MCF 10A (cell line): ENCODE data around the gene SLC9A5. TPM values are rescaled to one million over a fixed set of nuclear protein-coding genes. Genes with fewer than 3 reads are reported as not detected.

Source experiments
- BruUV-seq: library from RNA; stranded (reverse); fragments of 400-500 nt; replicated peaks from 2 replicates; lab custom pipeline; 2021; lab: Mats Ljungman, UMichigan
- CTCF ChIA-PET: fragments of 300-600 bp; sonication (Branson Sonifier 250); formaldehyde crosslinking; extraction: SDS; loops from one replicate; lab custom pipeline; 2021; ENCODE audit warnings: antibody characterized with exemption, inconsistent platforms; lab: Yijun Ruan, JAX
- POLR2A ChIA-PET: fragments of 300-600, 350-650 bp; sonication (Branson Sonifier 250); formaldehyde crosslinking; extraction: SDS; loops from one replicate; lab custom pipeline; 2020; ENCODE audit warnings: antibody characterized with exemption, inconsistent platforms; lab: Yijun Ruan, JAX
- DNase-seq: peaks from one replicate; pipeline ENCODE4 v3.0.0-alpha.2; 2018; ENCODE audit not compliant: unreplicated experiment
- H3K27ac Mint-ChIP-seq: one replicate; pipeline ENCODE4 v1.8.0; 2022; ENCODE audit warnings: mild to moderate bottlenecking, low read depth, mixed read lengths; ENCODE audit not compliant: unreplicated experiment
- H3K27me3 Mint-ChIP-seq: one replicate; pipeline ENCODE4 v1.8.0; 2022; ENCODE audit warnings: mixed read lengths; ENCODE audit not compliant: insufficient read depth, unreplicated experiment
- H3K36me3 Mint-ChIP-seq: one replicate; pipeline ENCODE4 v1.8.0; 2022; ENCODE audit warnings: mild to moderate bottlenecking, moderate library complexity, mixed read lengths; ENCODE audit not compliant: insufficient read depth, unreplicated experiment
- H3K4me1 Mint-ChIP-seq: one replicate; pipeline ENCODE4 v1.8.0; 2022; ENCODE audit warnings: mixed read lengths; ENCODE audit not compliant: insufficient read depth, unreplicated experiment
- H3K4me3 Mint-ChIP-seq: one replicate; pipeline ENCODE4 v1.8.0; 2022; ENCODE audit warnings: mild to moderate bottlenecking, moderate library complexity, mixed read lengths; ENCODE audit not compliant: unreplicated experiment
- H3K9me3 Mint-ChIP-seq: one replicate; pipeline ENCODE4 v1.8.0; 2022; ENCODE audit warnings: mixed read lengths; ENCODE audit not compliant: unreplicated experiment
- intact Hi-C: fragments of 100-400 bp; cut with micrococcal nuclease; formaldehyde crosslinking; loops from 2 replicates; pipeline ENCODE4 v1.14.1; 2022
- total RNA-seq: library from RNA; stranded (reverse); gene quantifications from 2 replicates; pipeline ENCODE4 v1.2.3, GENCODE V29; 2022
- TF ChIP-seq, protein P1 (sequence below): fragments of 200-600 bp; IDR thresholded peaks from one replicate; pipeline ENCODE4 v1.8.0; 2022; ENCODE audit warnings: antibody characterized with exemption, mild to moderate bottlenecking; ENCODE audit not compliant: unreplicated experiment

The SLC9A5 gene
- total RNA-seq, 1 experiment from 2014 or later = 0.40 TPM

DNA sequence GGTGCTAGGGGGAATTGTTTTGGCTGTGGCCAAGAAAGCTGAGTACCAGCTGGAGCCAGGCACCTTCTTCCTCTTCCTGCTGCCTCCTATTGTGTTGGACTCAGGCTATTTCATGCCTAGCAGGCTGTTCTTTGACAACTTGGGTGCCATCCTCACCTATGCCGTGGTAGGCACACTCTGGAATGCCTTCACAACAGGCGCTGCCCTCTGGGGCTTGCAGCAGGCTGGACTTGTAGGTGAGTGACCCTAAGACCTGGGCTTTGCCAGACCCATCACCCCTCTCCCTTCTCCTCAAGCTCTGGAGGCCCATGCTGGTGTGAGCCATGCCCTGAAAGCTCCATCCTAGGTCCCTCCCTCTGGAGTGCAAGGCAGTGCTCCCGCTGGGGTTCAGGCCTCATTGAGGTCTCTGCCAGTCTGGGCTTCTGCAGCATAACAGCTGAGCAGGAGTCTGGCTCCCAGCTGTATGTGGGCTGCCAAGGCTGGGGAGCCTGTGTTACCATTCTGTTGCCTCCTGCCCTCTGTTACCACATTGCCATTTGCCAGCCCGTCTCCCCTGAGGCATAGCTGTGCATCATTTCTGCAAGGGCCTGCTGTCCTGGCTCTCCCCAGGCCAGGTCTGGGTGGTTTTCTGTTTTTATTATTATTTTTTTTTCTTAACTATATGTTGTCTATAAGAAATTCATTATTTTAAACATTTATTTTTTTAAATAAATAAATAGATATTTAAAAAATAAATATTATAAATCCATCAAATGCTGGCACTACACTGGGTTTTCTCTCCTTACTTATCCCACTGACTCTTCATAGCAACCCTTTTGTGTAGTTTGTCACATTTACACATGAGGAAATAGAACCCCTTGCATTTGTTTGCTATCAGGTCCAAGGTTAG lies 4.1 kb downstream of the SLC9A5 start:
- Mint-ChIP-seq H3K27ac (no peak overlapping the region), H3K4me3 (no peak overlapping the region), H3K9me3 (no peaks in the 10 kb centered on the region), H3K36me3 (no peaks in the 10 kb centered on the region), H3K27me3 (peaks cover 18% of the 10 kb centered on the region), H3K4me1 (peaks cover 8% of the 10 kb centered on the region)
- TF ChIP-seq, protein P1, sequence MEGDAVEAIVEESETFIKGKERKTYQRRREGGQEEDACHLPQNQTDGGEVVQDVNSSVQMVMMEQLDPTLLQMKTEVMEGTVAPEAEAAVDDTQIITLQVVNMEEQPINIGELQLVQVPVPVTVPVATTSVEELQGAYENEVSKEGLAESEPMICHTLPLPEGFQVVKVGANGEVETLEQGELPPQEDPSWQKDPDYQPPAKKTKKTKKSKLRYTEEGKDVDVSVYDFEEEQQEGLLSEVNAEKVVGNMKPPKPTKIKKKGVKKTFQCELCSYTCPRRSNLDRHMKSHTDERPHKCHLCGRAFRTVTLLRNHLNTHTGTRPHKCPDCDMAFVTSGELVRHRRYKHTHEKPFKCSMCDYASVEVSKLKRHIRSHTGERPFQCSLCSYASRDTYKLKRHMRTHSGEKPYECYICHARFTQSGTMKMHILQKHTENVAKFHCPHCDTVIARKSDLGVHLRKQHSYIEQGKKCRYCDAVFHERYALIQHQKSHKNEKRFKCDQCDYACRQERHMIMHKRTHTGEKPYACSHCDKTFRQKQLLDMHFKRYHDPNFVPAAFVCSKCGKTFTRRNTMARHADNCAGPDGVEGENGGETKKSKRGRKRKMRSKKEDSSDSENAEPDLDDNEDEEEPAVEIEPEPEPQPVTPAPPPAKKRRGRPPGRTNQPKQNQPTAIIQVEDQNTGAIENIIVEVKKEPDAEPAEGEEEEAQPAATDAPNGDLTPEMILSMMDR = no peak
- ChIA-PET POLR2A (no interaction called here), CTCF (interaction anchor here (0.5 to 1.0 kb wide), 5 partner anchors 14 to 216 kb away, joined by 3 to 4 read pairs (median 3); no protein-coding TSS in a partner anchor)
- DNase-seq = no peak
- no TSS peak for BruUV-seq
- intact Hi-C loops = no loop called here

DNA sequence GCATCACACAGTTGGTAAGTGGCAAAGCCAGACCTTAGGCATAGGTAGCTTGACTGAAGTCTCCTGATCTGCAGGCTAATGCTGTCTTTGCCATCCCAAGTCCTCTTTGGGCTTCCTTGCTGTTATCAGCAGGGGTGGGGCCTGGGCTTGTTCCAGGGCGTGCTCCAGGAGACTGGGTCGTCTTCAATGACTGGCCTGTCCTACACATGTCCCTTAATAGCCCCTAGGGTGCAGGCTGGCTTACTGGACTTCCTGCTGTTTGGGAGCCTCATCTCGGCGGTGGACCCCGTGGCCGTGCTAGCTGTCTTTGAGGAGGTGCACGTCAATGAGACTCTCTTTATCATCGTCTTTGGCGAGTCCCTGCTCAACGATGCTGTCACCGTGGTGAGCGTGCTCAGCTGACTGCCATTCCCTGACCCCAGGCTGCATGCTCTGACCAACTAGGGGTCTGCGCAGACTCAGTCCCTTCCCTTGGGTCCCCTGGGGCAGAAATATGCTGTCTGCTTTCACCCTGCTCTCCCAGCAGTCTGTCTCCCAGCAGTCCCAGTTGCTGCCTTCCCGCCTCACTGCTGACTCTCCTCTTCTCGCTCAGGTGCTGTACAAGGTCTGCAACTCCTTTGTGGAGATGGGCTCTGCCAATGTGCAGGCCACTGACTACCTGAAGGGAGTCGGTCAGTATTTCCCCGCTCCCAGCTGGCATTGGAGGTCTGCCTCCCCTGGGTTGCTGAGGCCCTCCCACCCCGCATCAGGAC lies 6.2 kb downstream of the SLC9A5 start:
- DNase-seq = no peak
- BruUV-seq = no TSS peak
- ChIA-PET CTCF (interaction anchor here (0.6 kb wide), 1 partner anchor 7 kb away, joined by 3 read pairs; no protein-coding TSS in a partner anchor), POLR2A (no interaction called here)
- H3K36me3 Mint-ChIP-seq = no peaks in the 10 kb centered on the region
- no peaks in the 10 kb centered on the region for H3K4me1 Mint-ChIP-seq
- peaks cover 7% of the 10 kb centered on the region for H3K27me3 Mint-ChIP-seq
- H3K4me3 Mint-ChIP-seq = no peak overlapping the region
- no peaks in the 10 kb centered on the region for H3K9me3 Mint-ChIP-seq
- H3K27ac Mint-ChIP-seq = no peak overlapping the region
- TF ChIP-seq, protein P1 = no peak
- intact Hi-C loops = no loop called here

DNA sequence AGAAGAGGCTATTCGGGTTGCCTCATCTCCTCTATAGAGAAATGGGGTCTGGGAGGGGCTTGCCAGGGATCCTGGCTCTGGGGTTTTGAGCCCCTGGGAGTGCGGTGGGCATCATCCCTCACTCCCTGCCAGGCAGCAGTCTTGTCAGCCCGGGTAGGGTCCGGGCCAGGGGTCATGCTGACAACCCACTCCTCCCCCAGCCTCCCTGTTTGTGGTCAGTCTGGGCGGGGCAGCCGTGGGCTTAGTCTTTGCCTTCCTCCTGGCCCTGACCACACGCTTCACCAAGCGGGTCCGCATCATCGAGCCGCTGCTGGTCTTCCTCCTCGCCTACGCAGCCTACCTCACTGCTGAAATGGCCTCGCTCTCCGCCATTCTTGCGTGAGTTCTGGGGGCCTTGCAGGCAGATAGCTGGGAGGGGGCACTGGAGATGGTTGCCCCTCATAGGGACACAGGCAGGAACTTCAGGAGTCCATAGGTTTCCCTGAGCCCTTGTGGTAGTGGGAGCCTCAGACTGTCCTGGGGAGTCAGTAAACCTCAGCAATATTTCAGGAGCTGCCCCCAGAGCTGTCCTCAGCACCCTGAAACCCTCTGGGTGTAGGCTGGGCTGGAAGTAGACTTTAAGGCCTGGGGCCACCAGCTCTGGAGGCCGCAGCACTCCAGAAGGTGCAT lies 6.9 kb downstream of the SLC9A5 start:
- intact Hi-C loops = no loop called here
- TF ChIP-seq, protein P1 = no peak
- no peak overlapping the region for H3K27ac Mint-ChIP-seq
- no peaks in the 10 kb centered on the region for H3K4me1 Mint-ChIP-seq
- no peak overlapping the region for H3K4me3 Mint-ChIP-seq
- ChIA-PET CTCF (interaction anchor here (0.6 kb wide), 2 partner anchors 8 to 160 kb away, joined by 3 read pairs; partner anchors contain the start of gene ZDHHC1), POLR2A (no interaction called here)
- H3K27me3 Mint-ChIP-seq = no peaks in the 10 kb centered on the region
- BruUV-seq = no TSS peak
- H3K36me3 Mint-ChIP-seq = no peaks in the 10 kb centered on the region
- DNase-seq = no peak
- H3K9me3 Mint-ChIP-seq = no peaks in the 10 kb centered on the region
